Activated gamma-delta T cell treated with Interleukin-2 at 50 U/mL for 16 hours (primary cell): ENCODE measurements around the gene HS2ST1.

Experiments used
- DNase-seq: peaks from one replicate; pipeline ENCODE4 v3.0.0-alpha.2; 2020

HS2ST1 gene

DNA sequence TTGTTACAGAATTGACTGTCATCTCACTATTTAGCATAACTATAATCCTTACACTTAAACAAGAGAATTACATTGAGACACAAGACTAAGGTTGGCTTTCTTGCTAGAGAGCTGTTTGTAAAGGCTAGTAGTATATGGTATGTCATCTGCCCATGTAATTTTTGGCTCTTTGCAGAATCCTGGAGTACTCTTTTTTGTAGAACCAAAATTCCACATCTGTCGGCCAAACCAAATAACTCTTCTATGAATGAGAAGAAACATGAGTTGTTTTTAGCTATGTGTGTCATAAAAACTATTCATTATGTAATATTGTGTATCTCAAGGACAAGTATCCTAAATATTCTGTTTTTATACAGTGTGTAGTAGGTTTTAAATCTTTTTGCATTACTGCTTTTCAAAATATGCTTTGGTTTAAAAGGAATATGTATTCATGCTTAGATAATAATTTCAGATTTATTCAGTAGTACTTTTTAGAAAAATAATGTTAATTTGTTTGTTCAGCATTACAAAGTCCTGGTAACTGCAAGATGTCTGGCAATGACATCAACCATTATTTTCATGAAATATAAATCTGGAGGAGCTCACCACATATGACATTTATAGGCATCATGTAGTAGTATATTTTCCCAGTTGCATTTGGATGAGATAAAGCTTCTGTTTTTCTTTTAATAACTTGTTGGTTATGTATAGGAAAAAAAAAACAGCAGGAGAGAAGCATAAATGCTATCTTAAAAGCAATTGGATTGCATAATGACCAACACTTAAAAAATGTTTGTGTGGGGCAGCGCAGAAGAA is 159.8 kb downstream of the HS2ST1 start:
- no peak for DNase-seq

GRCh38 chr1:87077959-87078639 is 163.7 kb downstream of the HS2ST1 start:
- no peak for DNase-seq

GRCh38 chr1:87084244-87084836 is 169.9 kb downstream of the HS2ST1 start:
- no peak for DNase-seq

- DNase-seq: no peak
Observed at GRCh38 chr1:87086120-87086519, 171.7 kb downstream of the HS2ST1 start.

- DNase-seq: no peak
Observed at GRCh38 chr1:87089070-87089736, 174.8 kb downstream of the HS2ST1 start.

- no peak for DNase-seq
Observed at GRCh38 chr1:87089823-87090222, 175.4 kb downstream of the HS2ST1 start.

- no peak for DNase-seq
Observed at GRCh38 chr1:87091425-87091824, 177.0 kb downstream of the HS2ST1 start.

DNA sequence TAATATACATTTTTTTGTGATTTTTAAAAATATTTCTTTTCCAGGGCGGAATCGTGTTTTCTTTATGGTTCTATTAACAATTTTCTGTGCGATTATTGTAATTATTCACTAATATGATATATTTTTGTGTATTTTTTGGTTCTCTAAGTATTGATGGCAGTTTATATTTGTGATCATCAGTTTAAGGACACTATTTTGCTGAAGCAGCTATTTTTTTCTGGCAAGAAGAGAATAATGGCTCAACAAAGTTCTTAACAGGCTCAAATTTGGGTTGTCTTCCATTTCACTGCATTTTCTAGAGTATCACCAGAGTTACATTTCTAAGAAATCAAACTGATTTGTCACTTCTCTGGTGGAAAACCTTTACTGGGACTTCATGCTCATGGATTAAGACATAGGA is 178.4 kb downstream of the HS2ST1 start:
- DNase-seq: no peak

- no peak for DNase-seq
Observed at GRCh38 chr1:87093286-87093685, 178.9 kb downstream of the HS2ST1 start.

DNA sequence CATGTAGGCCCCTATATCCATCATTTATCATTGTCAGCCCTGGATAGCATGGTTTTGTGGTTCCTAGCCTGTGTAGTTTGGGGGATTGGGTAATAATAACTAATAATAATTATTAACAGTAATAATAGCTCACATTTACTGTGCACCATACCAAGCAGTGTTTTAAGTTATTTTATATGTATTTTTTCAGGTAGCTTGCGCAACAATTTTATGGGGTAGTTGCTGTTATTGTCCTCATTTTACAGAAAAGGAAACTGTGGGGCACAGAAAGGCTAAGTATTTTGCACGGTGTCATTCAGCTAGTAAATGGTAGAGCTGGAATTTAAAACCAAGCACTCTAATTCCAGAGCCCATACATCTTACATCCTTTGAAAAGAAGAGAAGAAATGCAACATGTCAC is 179.8 kb downstream of the HS2ST1 start:
- no peak for DNase-seq

DNA sequence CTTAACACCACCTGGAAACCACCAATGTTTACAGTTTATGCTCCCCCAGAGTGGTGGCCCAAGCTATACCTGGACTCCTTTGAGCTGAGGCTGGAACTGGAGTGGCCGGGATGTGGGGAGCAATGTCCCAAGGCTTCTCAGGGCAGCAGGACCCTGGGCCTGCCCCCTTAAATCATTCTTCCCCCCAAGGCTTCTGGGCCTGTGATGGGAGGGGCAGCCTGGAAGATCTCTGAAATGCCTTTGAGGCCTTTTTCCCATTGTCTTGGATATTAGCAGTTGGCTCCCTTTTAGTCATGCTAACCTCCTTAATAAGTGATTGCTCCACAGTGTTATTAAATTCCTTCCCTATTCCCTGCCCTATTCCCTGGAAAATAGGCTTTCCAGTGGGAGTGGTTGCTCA is 185.8 kb downstream of the HS2ST1 start:
- no peak for DNase-seq

DNA sequence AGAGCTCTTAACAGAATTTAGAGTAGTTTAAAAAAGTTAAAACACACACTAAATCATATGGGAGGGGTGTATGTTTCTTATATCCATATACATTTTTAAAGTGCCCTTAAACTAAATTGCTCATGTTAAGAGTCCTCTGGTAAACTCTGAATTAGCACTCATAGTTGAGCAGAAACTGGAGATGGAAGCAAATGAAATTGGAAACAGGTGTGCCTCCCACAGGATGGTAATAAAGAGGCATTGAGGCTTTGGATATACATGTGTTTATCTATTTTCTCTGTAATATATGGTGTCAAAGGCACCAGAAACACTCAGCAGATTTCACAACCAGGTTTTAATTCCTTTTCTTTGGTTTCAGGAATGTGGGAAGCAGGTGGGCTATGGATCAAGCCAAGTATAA is 188.6 kb downstream of the HS2ST1 start:
- DNase-seq: no peak

- no peak for DNase-seq
Observed at GRCh38 chr1:87104140-87104539, 189.7 kb downstream of the HS2ST1 start.

- DNase-seq: no peak
Observed at GRCh38 chr1:87104945-87105344, 190.5 kb downstream of the HS2ST1 start.

DNA sequence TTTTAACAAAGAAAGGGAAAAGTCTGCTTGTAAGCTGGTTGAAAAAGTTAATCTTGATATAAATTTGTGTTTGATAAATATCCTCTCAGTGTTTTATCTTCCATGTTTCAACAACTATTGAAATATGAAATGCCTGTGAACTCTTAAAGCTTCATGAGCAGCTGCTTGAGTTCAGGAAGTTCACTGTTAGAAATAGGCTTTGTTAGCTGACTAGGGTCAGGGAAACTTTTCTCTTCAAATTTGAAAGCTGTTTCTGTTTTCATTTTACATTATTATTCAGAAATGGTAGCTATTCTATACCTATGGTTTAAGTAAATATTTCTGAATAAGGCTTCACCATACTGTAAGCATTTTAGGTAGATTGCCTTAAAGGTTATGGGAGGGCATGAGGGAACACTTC is 191.7 kb downstream of the HS2ST1 start:
- no peak for DNase-seq

DNA sequence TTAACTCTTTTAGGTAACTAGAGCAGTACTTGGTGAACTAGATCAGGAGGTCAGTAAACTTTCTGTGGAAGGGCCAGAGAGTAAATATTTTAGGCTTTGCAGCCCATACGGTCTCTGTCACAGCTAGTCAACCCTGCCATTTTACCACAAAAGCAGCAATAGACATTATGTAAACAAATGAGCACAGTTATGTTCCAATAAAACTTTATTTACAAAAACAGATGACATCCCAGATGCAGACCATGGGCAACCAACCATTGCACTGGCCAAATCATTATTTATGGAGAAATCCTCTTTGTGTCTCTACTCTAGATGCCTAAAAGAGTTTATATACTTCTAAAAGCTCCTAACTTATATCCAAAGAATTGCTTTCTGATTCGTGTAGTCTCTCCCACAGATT is 192.4 kb downstream of the HS2ST1 start:
- DNase-seq: no peak

- DNase-seq: no peak
Observed at GRCh38 chr1:87108228-87108627, 193.8 kb downstream of the HS2ST1 start.

DNA sequence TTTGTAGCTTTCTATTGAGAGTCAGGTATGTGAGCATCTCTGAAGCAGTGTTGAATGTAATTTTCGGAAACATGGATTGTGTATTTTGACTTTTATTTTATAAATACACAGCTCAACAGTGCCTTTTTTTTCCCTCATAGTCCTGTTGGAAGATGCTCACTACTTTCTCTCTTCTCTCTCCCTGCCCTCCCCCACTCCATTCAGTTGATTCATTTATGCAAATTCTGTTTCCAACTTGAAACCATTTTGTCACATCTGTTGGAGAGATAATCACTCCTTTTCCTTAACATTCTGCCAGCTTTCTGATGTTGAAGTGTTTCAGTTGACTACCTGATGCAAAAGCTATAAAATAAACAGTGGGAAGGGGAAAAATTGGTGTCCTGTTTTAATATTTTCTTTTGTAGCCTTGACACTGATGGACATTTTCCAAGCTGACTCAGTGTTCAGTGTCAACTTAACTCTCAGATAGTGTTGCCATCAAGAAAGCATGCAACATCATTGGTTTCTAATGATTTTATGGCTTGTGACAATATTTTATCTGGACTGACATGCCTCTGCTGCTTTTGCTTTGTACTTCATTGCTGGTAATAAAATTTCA is 194.5 kb downstream of the HS2ST1 start:
- DNase-seq: no peak

DNA sequence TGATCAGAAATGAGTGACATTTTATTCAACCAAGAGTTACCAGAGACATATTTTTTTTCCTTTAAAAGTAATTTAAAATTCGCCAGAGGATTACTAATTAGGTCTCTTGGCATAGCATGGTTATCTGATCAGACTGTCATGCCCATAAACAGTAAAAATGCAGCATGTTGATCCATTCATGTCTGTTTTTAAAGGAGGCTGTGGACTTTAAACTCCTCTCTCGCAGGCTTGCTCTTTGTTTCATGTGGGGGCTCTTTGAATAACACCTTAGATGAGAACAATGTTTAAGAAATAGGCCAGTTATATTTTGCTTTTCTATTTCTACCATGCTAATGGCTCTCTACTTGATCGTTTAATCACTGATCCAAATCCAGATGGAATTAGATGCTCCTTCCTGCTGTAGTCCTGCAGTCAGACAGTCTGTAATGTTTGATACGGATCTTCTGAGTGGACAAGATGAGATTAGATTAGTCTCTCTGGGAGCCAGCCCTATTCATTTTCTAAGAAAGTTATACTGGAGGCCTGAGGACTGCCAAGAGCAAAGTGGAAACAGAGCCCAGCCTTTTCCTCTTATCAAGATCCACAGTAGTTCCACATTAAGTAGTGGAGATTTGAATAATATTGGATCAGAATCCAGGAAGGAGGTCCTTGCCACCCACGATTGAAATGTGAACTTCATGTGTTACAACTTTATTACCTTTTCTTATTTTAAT is 197.4 kb downstream of the HS2ST1 start:
- no peak for DNase-seq

- DNase-seq: no peak
Observed at GRCh38 chr1:87113313-87113712, 198.9 kb downstream of the HS2ST1 start.

GRCh38 chr1:87115317-87115890 is 201.0 kb downstream of the HS2ST1 start:
- DNase-seq: no peak

DNA sequence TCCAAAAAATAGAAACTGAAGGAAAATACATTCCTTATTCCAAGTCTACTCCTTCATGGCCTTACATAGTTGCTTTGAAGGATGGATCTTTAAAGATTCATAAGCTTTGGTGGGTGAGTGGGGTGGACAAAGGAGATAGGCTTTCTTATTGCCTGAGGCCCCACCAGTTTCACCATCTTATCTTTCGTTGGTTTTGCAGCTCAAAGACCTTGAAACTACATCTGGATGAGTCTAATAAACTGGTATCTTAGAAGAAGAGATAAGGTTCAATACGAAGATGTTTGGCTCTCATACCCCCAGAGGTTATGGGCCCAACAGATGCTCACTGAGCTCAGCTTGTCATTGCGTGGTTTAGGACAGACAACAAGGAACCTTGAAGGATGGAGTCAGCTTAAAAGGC is 201.5 kb downstream of the HS2ST1 start:
- no peak for DNase-seq
